Natural killer cell (primary cell): ENCODE data around the gene ADRM1. TPM values are rescaled to one million over a fixed set of nuclear protein-coding genes. Genes with fewer than 3 reads are reported as not detected.

Source experiments
- ATAC-seq, 3 donors: fragments of 150-1000 bp in 2 of 3; fragments of 200-7000 bp in 1 of 3; cut with Tn5 transposase; 1 replicate in 1 of 3; 2 replicates in 2 of 3; pipeline ENCODE4 v1.10.0; 2021; ENCODE audit warnings: mild to moderate bottlenecking in 2 of 3, moderate library complexity in 2 of 3
- DNase-seq, 2 donors: peaks; one replicate each; pipeline versions ENCODE4 v3.0.0 to v3.0.0-alpha.2; 2013 to 2021; ENCODE audit warnings: mixed read lengths in 1 of 2
- H3K27ac ChIP-seq: one replicate; pipeline ENCODE4 v1.5.1; 2013; ENCODE audit warnings: mild to moderate bottlenecking, low read length
- H3K27me3 ChIP-seq: one replicate; pipeline ENCODE4 v1.6.1; 2013; ENCODE audit warnings: low read length; ENCODE audit not compliant: control insufficient read depth, insufficient read depth
- H3K36me3 ChIP-seq: one replicate; pipeline ENCODE4 v1.6.1; 2013; ENCODE audit warnings: low read length; ENCODE audit not compliant: control insufficient read depth, insufficient read depth
- H3K4me1 ChIP-seq: one replicate; pipeline ENCODE4 v1.6.1; 2013; ENCODE audit warnings: low read length; ENCODE audit not compliant: control insufficient read depth, insufficient read depth
- H3K4me3 ChIP-seq: one replicate; pipeline ENCODE4 v1.5.1; 2013; ENCODE audit warnings: low read length
- H3K9me3 ChIP-seq: one replicate; pipeline ENCODE4 v1.6.1; 2013; ENCODE audit warnings: low read length; ENCODE audit not compliant: control insufficient read depth, insufficient read depth
- H3K27ac Mint-ChIP-seq, 2 donors: one replicate each; pipeline ENCODE4 v1.8.0; 2022; ENCODE audit warnings: mild to moderate bottlenecking in 2 of 2, mixed read lengths in 2 of 2, moderate library complexity in 1 of 2
- H3K27me3 Mint-ChIP-seq, 2 donors: one replicate each; pipeline ENCODE4 v1.8.0; 2022; ENCODE audit warnings: low read depth in 2 of 2, mixed read lengths in 2 of 2
- H3K36me3 Mint-ChIP-seq: one replicate; pipeline ENCODE4 v1.8.0; 2022; ENCODE audit warnings: mixed read lengths
- H3K4me1 Mint-ChIP-seq, 2 donors: one replicate each; pipeline ENCODE4 v1.8.0; 2022; ENCODE audit warnings: mixed read lengths in 2 of 2
- H3K4me3 Mint-ChIP-seq: one replicate; pipeline ENCODE4 v1.8.0; 2022; ENCODE audit warnings: mild to moderate bottlenecking, moderate library complexity, mixed read lengths
- H3K9me3 Mint-ChIP-seq, 2 donors: one replicate each; pipeline ENCODE4 v1.8.0; 2022; ENCODE audit warnings: mixed read lengths in 2 of 2
- WGBS: methylation state at CpG from one replicate; pipeline ENCODE4 v1.1.7; 2013; ENCODE audit warnings: missing lambda C conversion rate; ENCODE audit not compliant: insufficient coverage; 5-methylcytosine and 5-hydroxymethylcytosine counted together
- intact Hi-C: fragments of 100-400 bp; cut with micrococcal nuclease; formaldehyde crosslinking; loops from one replicate; pipeline ENCODE4 v1.14.2; 2022
- total RNA-seq, 4 donors: library from RNA; stranded (reverse); fragments of 120-200 nt in 1 of 4; gene quantifications; one replicate each; pipeline versions ENCODE4 v1.2.3 to v1.2.4, GENCODE V29; 2013 to 2022
- TF ChIP-seq, protein P1 (sequence below): fragments of 200-600 bp; IDR thresholded peaks from one replicate; pipeline ENCODE4 v1.8.0; 2022; ENCODE audit warnings: antibody characterized with exemption

ADRM1 gene
- total RNA-seq, 3 donors from 2014 or later (not counting 1 experiment from before 2014, with no cell fraction given): 81.4 to 88.4 (median 84.6) TPM

GRCh38 chr20:62331347-62331746 lies 28.6 kb downstream of the ADRM1 start:
- Mint-ChIP-seq H3K4me3 (no peak overlapping the region), H3K27ac (no peak overlapping the region), H3K27me3 (no peaks in the 10 kb centered on the region), H3K4me1 (no peaks in the 10 kb centered on the region), H3K9me3 (no peaks in the 10 kb centered on the region), H3K36me3 (no peaks in the 10 kb centered on the region)
- H3K27me3 ChIP-seq: no peaks in the 10 kb centered on the region
- no peak for DNase-seq
- no peak overlapping the region for H3K4me3 ChIP-seq
- intact Hi-C loops: no loop called here
- no peaks in the 10 kb centered on the region for H3K36me3 ChIP-seq
- no peaks in the 10 kb centered on the region for H3K9me3 ChIP-seq
- no peak for ATAC-seq
- WGBS: 97% methylated on average over 19 of the region's 19 CpGs
- H3K4me1 ChIP-seq: peaks cover 5% of the 10 kb centered on the region
- TF ChIP-seq, protein P1, sequence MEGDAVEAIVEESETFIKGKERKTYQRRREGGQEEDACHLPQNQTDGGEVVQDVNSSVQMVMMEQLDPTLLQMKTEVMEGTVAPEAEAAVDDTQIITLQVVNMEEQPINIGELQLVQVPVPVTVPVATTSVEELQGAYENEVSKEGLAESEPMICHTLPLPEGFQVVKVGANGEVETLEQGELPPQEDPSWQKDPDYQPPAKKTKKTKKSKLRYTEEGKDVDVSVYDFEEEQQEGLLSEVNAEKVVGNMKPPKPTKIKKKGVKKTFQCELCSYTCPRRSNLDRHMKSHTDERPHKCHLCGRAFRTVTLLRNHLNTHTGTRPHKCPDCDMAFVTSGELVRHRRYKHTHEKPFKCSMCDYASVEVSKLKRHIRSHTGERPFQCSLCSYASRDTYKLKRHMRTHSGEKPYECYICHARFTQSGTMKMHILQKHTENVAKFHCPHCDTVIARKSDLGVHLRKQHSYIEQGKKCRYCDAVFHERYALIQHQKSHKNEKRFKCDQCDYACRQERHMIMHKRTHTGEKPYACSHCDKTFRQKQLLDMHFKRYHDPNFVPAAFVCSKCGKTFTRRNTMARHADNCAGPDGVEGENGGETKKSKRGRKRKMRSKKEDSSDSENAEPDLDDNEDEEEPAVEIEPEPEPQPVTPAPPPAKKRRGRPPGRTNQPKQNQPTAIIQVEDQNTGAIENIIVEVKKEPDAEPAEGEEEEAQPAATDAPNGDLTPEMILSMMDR: no peak
- no peak overlapping the region for H3K27ac ChIP-seq

- H3K4me3 Mint-ChIP-seq: no peak overlapping the region
- no peaks in the 10 kb centered on the region for H3K36me3 ChIP-seq
- WGBS: 84% methylated on average over 16 of the region's 16 CpGs
- DNase-seq (no peak), ATAC-seq (no peak)
- TF ChIP-seq, protein P1: no peak
- H3K4me1 Mint-ChIP-seq: no peaks in the 10 kb centered on the region
- no peaks in the 10 kb centered on the region for H3K27me3 ChIP-seq
- no peak overlapping the region for H3K27ac Mint-ChIP-seq
- no peaks in the 10 kb centered on the region for H3K9me3 ChIP-seq
- no peak overlapping the region for H3K27ac ChIP-seq
- intact Hi-C loops: no loop called here
- no peaks in the 10 kb centered on the region for H3K9me3 Mint-ChIP-seq
- no peaks in the 10 kb centered on the region for H3K36me3 Mint-ChIP-seq
- H3K27me3 Mint-ChIP-seq: no peaks in the 10 kb centered on the region
- no peak overlapping the region for H3K4me3 ChIP-seq
- peaks cover 16% of the 10 kb centered on the region for H3K4me1 ChIP-seq
These were observed 29.6 kb downstream of the ADRM1 start for GRCh38 chr20:62332421-62332820.

- no peak for ATAC-seq
- no peaks in the 10 kb centered on the region for H3K36me3 Mint-ChIP-seq
- intact Hi-C loops: no loop called here
These were observed 30.4 kb downstream of the ADRM1 start for GRCh38 chr20:62332989-62333819.

More at GRCh38 chr20:62332989-62333819, 30.4 kb downstream of the ADRM1 start:
- Histone ChIP-seq H3K4me1 (peaks cover 23% of the 10 kb centered on the region), H3K27ac (no peak overlapping the region), H3K27me3 (no peaks in the 10 kb centered on the region), H3K36me3 (no peaks in the 10 kb centered on the region), H3K9me3 (no peaks in the 10 kb centered on the region), H3K4me3 (no peak overlapping the region)
- Mint-ChIP-seq H3K27me3 (no peaks in the 10 kb centered on the region), H3K9me3 (no peaks in the 10 kb centered on the region), H3K27ac (no peak overlapping the region), H3K4me1 (no peaks in the 10 kb centered on the region), H3K4me3 (no peak overlapping the region)
- WGBS: 91% methylated on average over 34 of the region's 34 CpGs
- no peak for DNase-seq
- TF ChIP-seq, protein P1: no peak
